GM23338 (cell line): ENCODE data around the gene APOL2. TPM values are rescaled to one million over a fixed set of nuclear protein-coding genes. Genes with fewer than 3 reads are reported as not detected.

Experiments used
- ATAC-seq: fragments of 200-7000 bp; cut with Tn5 transposase; 3 replicates; pipeline ENCODE4 v1.9.1; 2020
- DNase-seq: peaks from one replicate; pipeline ENCODE4 v3.0.0-alpha.2; 2015; ENCODE audit warnings: low spot score
- H2AFZ ChIP-seq: fragments of 200-600 bp; sonication (generic); 2 replicates; pipeline ENCODE4 v1.8.0; 2016; ENCODE audit warnings: antibody characterized with exemption, mild to moderate bottlenecking, moderate library complexity
- H3F3A ChIP-seq: fragments of 200-600 bp; sonication (generic); replicated peaks from 2 replicates; pipeline ENCODE4 v1.8.0; 2017; ENCODE audit warnings: antibody characterized with exemption, mixed run types, low read depth
- H3K27ac ChIP-seq: fragments of 200-600 bp; sonication (generic); 2 replicates; pipeline ENCODE4 v1.6.1; 2016; ENCODE audit warnings: low read depth
- H3K27me3 ChIP-seq: fragments of 200-600 bp; sonication (generic); 2 replicates; pipeline ENCODE4 v1.8.0; 2016; ENCODE audit warnings: mild to moderate bottlenecking, mixed run types, moderate library complexity; ENCODE audit not compliant: insufficient read depth
- H3K36me3 ChIP-seq: fragments of 200-600 bp; sonication (generic); 2 replicates; pipeline ENCODE4 v1.8.0; 2016; ENCODE audit warnings: mild to moderate bottlenecking; ENCODE audit not compliant: insufficient read depth
- H3K4me1 ChIP-seq: fragments of 200-600 bp; sonication (generic); 2 replicates; pipeline ENCODE4 v1.8.0; 2016; ENCODE audit warnings: mild to moderate bottlenecking, moderate library complexity; ENCODE audit not compliant: insufficient read depth
- H3K4me2 ChIP-seq: fragments of 200-600 bp; sonication (generic); 2 replicates; pipeline ENCODE4 v1.7.1; 2017; ENCODE audit warnings: mixed run types
- H3K4me3 ChIP-seq: fragments of 200-600 bp; sonication (generic); 2 replicates; pipeline ENCODE4 v1.6.1; 2016; ENCODE audit warnings: mixed run types
- H3K79me2 ChIP-seq: fragments of 200-600 bp; sonication (generic); replicated peaks from 2 replicates; pipeline ENCODE4 v1.8.0; 2017; ENCODE audit warnings: mild to moderate bottlenecking; ENCODE audit not compliant: insufficient read depth
- H3K9me2 ChIP-seq: fragments of 200-600 bp; sonication (generic); 2 replicates; pipeline ENCODE4 v1.8.0; 2017; ENCODE audit not compliant: insufficient read depth
- H4K20me1 ChIP-seq: fragments of 200-600 bp; sonication (generic); replicated peaks from 2 replicates; pipeline ENCODE4 v1.8.0; 2017; ENCODE audit warnings: mild to moderate bottlenecking; ENCODE audit not compliant: insufficient read depth
- H3K27ac Mint-ChIP-seq: 2 replicates; pipeline ENCODE4 v1.8.0; 2020; ENCODE audit warnings: inconsistent platforms, mild to moderate bottlenecking, moderate library complexity, mixed read lengths
- H3K27me3 Mint-ChIP-seq: 3 replicates; pipeline ENCODE4 v1.8.0; 2022; ENCODE audit warnings: low read depth, mild to moderate bottlenecking, moderate library complexity, mixed read lengths, inconsistent platforms; ENCODE audit not compliant: insufficient read depth, poor library complexity
- H3K36me3 Mint-ChIP-seq: 3 replicates; pipeline ENCODE4 v1.8.0; 2021; ENCODE audit warnings: low read depth, mild to moderate bottlenecking, inconsistent platforms, moderate library complexity, mixed read lengths
- H3K4me1 Mint-ChIP-seq: 3 replicates; pipeline ENCODE4 v1.8.0; 2020; ENCODE audit warnings: mild to moderate bottlenecking, inconsistent platforms, mixed read lengths
- H3K4me3 Mint-ChIP-seq: 3 replicates; pipeline ENCODE4 v1.8.0; 2021; ENCODE audit warnings: moderate library complexity, mild to moderate bottlenecking, inconsistent platforms, mixed read lengths
- H3K9me3 Mint-ChIP-seq: 3 replicates; pipeline ENCODE4 v1.8.0; 2020; ENCODE audit warnings: moderate library complexity, mild to moderate bottlenecking, inconsistent platforms, mixed read lengths
- CREB1 ChIP-seq: fragments of 250-450 bp; sonication (Bioruptor Pico); IDR thresholded peaks from 2 replicates; pipeline ENCODE4 v1.5.0; 2020; ENCODE audit warnings: low read depth, mild to moderate bottlenecking, moderate library complexity
- CTCF ChIP-seq, 2 experiments: fragments of 200-600 bp in 1 of 2; sonication (generic) in 1 of 2; conservative IDR thresholded peaks; 2 replicates each; pipeline versions ENCODE4 v1.5.1 to v1.6.1; 2016 to 2017; ENCODE audit warnings: antibody characterized with exemption in 2 of 2, low read depth in 2 of 2, mild to moderate bottlenecking in 2 of 2, moderate library complexity in 1 of 2
- ETS1 ChIP-seq: IDR thresholded peaks from 2 replicates; pipeline ENCODE4 v1.6.1; 2016; ENCODE audit warnings: antibody characterized with exemption
- EZH2phosphoT487 ChIP-seq: fragments of 200-600 bp; sonication (generic); IDR thresholded peaks from one replicate; pipeline ENCODE4 v1.8.1; 2018; ENCODE audit warnings: antibody characterized with exemption; ENCODE audit not compliant: unreplicated experiment
- POLR2AphosphoS5 ChIP-seq: IDR thresholded peaks from 2 replicates; pipeline ENCODE4 v1.6.1; 2016; ENCODE audit warnings: antibody characterized with exemption, low read depth
- ZNF331 ChIP-seq: fragments of 250-450 bp; sonication (Bioruptor Pico); IDR thresholded peaks from 2 replicates; pipeline ENCODE4 v1.5.0; 2020; ENCODE audit warnings: low read depth, mild to moderate bottlenecking, moderate library complexity
- polyA plus RNA-seq: library from polyadenylated mRNA; unstranded; fragments of >200 nt; fragmentation: Nextera tagmentation; extraction: Ambion mirVana; gene quantifications from 2 replicates; pipeline ENCODE4 v1.2.1, GENCODE V29; 2016
- total RNA-seq: library from RNA; depleted of rRNA; stranded (reverse); fragments of >200 nt; shearing (Covaris generic); gene quantifications from 2 replicates; pipeline ENCODE4 v1.2.3, GENCODE V29; 2014

The APOL2 gene
- total and polyA plus RNA-seq, 2 experiments from 2014 or later, result 5.5 to 10.4 TPM

- DNase-seq (no peak), ATAC-seq (no peak)
- Histone ChIP-seq H3F3A (no peaks in the 10 kb centered on the region), H2AFZ (no peak overlapping the region), H3K4me3 (no peak overlapping the region), H4K20me1 (no peaks in the 10 kb centered on the region), H3K36me3 (no peaks in the 10 kb centered on the region), H3K9me2 (peaks cover 5% of the 10 kb centered on the region; the same call in 1 of the 2 replicates), H3K79me2 (no peaks in the 10 kb centered on the region), H3K4me2 (no peak overlapping the region), H3K27ac (no peak overlapping the region), H3K4me1 (peaks cover 5% of the 10 kb centered on the region; the same call in 1 of the 2 replicates), H3K27me3 (no peaks in the 10 kb centered on the region)
- H3K36me3 Mint-ChIP-seq, result peaks cover 6% of the 10 kb centered on the region; the same call in 2 of the 3 replicates
- peaks cover 42% of the 10 kb centered on the region for H3K4me1 Mint-ChIP-seq
- H3K27ac Mint-ChIP-seq, result no peak overlapping the region
- H3K27me3 Mint-ChIP-seq, result peaks cover 8% of the 10 kb centered on the region
- peaks cover 10% of the 10 kb centered on the region for H3K9me3 Mint-ChIP-seq
- no peak overlapping the region for H3K4me3 Mint-ChIP-seq
- TF ChIP-seq POLR2AphosphoS5 (no peak), ETS1 (no peak), CTCF (conservative IDR thresholded peaks at IDR 0.05; ENCODE audit: low read depth in 2 of 2) (peak; percentile 21 to 50), ZNF331 (CRISPR knock-in tag) (no peak)
These were observed 53.3 kb downstream of the APOL2 start for GRCh38 chr22:36185828-36186624.

GRCh38 chr22:36184433-36185025, 54.8 kb downstream of the APOL2 start:
- H3K79me2 ChIP-seq, result no peaks in the 10 kb centered on the region
- H3K4me2 ChIP-seq, result no peak overlapping the region
- no peak for TF ChIP-seq EZH2phosphoT487
- 0 out of 4 replicates have a peak, but pooled peaks of 1 of the 2 experiments have one; percentile 2 for TF ChIP-seq CTCF (conservative IDR thresholded peaks at IDR 0.05; ENCODE audit: low read depth in 2 of 2)
- TF ChIP-seq CREB1 (CRISPR knock-in tag), result no peak
- H3K9me3 Mint-ChIP-seq, result no peaks in the 10 kb centered on the region
- no peak overlapping the region for H3K4me3 Mint-ChIP-seq
- no peaks in the 10 kb centered on the region; the same call in 1 of the 2 replicates for H3K4me1 ChIP-seq
- no peak overlapping the region for H3K27ac ChIP-seq
- peak overlapping the region; percentile 52; the same call in 1 of the 2 replicates for H2AFZ ChIP-seq
- H3K27ac Mint-ChIP-seq, result no peak overlapping the region
- no peak for DNase-seq
- H3K27me3 ChIP-seq, result no peaks in the 10 kb centered on the region
- H3K9me2 ChIP-seq, result peaks cover 5% of the 10 kb centered on the region; the same call in 1 of the 2 replicates
- no peak overlapping the region for H3K4me3 ChIP-seq
- no peaks in the 10 kb centered on the region for H4K20me1 ChIP-seq
- no peaks in the 10 kb centered on the region for H3K36me3 Mint-ChIP-seq
- H3K36me3 ChIP-seq, result no peaks in the 10 kb centered on the region
- ATAC-seq, result no peak
- peaks cover under 1% of the 10 kb centered on the region for H3K27me3 Mint-ChIP-seq
- H3F3A ChIP-seq, result no peaks in the 10 kb centered on the region
- H3K4me1 Mint-ChIP-seq, result peaks cover 31% of the 10 kb centered on the region
